Stimulated activated CD8-positive, alpha-beta memory T cell treated with anti-CD3 and anti-CD28 coated beads, Interleukin-7, amount 100 ng/mL, for 48 hours (primary cell): Measurements from ENCODE around the gene MOB3B.
"Not testable (repeated sequence)": the region's sequence is repeated elsewhere in the genome, so short reads cannot be mapped to it uniquely, and the experiment has no call there.

Source experiments
- DNase-seq, 2 donors: peaks; one replicate each; pipeline ENCODE4 v3.0.0-alpha.2; 2020; ENCODE audit warnings: low read depth in 1 of 2; ENCODE audit errors: extremely low read depth in 1 of 2

MOB3B gene

GRCh38 chr9:27451207-27451797 lies 78.3 kb downstream of the MOB3B start:
- DNase-seq: no peak

GRCh38 chr9:27450752-27451151 lies 78.9 kb downstream of the MOB3B start:
- DNase-seq: no peak

- not testable (repeated sequence) for DNase-seq
Observed at GRCh38 chr9:27448356-27448755, 81.3 kb downstream of the MOB3B start.

GRCh38 chr9:27447031-27447683 lies 82.5 kb downstream of the MOB3B start:
- no peak for DNase-seq

GRCh38 chr9:27445688-27446087 lies 83.9 kb downstream of the MOB3B start:
- DNase-seq: no peak

- DNase-seq: no peak
Observed at GRCh38 chr9:27445057-27445595, 84.5 kb downstream of the MOB3B start.

- no peak for DNase-seq
Observed at GRCh38 chr9:27442464-27442863, 87.2 kb downstream of the MOB3B start.

GRCh38 chr9:27441741-27442070 lies 87.9 kb downstream of the MOB3B start:
- DNase-seq: no peak

GRCh38 chr9:27440888-27441740 lies 88.5 kb downstream of the MOB3B start:
- no peak for DNase-seq

GRCh38 chr9:27438522-27438921 lies 91.1 kb downstream of the MOB3B start:
- no peak for DNase-seq

GRCh38 chr9:27437652-27438373 lies 91.8 kb downstream of the MOB3B start:
- no peak for DNase-seq

- no peak for DNase-seq
Observed at GRCh38 chr9:27436234-27436633, 93.4 kb downstream of the MOB3B start.

GRCh38 chr9:27433631-27434325 lies 95.8 kb downstream of the MOB3B start:
- DNase-seq: no peak

GRCh38 chr9:27432308-27432707 lies 97.3 kb downstream of the MOB3B start:
- DNase-seq: no peak

GRCh38 chr9:27431543-27432147 lies 98.0 kb downstream of the MOB3B start:
- no peak for DNase-seq

GRCh38 chr9:27430750-27431535 lies 98.7 kb downstream of the MOB3B start:
- no peak for DNase-seq

- DNase-seq: no peak
Observed at GRCh38 chr9:27429917-27430316, 99.7 kb downstream of the MOB3B start.

- DNase-seq: no peak
Observed at GRCh38 chr9:27429436-27429835, 100.2 kb downstream of the MOB3B start.

- DNase-seq: no peak
Observed at GRCh38 chr9:27428551-27428950, 101.1 kb downstream of the MOB3B start.
